Measurements from ENCODE around the gene GPR139. TPM values are rescaled to one million over a fixed set of nuclear protein-coding genes. Genes with fewer than 3 reads are reported as not detected.
A peak's percentile ranks its signal among the peaks of the same experiment; 100 is the strongest.

Gene GPR139
- total RNA-seq, 2 experiments from 2014 or later, result not detected

DNA sequence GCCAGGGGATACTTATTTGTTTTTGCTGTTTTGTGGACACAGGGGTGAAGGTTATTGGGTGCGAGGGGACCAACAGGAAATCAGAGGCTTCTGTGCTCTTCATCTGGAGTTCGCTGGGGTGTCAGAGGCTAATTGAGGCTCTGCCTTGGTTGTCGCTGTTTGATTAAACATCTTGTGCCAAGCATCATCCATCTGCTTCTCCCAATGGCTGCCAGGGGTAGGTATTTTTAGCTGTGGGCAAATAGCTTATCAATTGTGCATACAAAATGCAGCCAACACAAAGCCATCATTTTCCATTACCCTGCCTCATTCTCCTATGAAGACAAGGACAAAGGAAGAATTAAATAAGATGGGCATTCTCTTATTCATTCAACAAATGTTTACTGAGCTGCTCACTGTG lies 27.8 kb downstream of the GPR139 start:
- peaks cover 6% of the 10 kb centered on the region for H3K27me3 Mint-ChIP-seq (ENCODE audit: low read depth)
- no peak overlapping the region for H3K27ac Mint-ChIP-seq

DNA sequence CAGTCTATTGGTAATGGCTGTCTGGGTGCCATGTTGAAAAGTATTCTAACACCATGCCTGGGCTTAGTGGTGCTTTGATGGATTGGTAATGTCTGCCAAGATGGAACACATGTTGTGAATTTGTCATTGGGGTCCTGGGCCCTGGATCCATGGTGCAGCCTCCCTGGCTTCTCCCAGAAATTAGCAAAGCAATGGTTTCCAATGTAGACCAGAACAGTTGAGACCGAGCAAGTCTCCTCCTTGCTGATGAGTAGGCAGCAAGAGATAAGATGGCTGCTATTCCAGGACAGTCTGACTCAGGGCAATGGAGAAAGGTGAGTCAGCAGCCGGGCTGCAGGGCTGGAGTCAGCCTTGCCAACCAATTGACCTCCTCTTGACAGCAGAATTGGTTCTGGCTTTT lies 30.8 kb downstream of the GPR139 start:
- CTCF ChIA-PET, result no interaction called here
- Mint-ChIP-seq H3K4me3 (no peak overlapping the region), H3K27me3 (ENCODE audit: low read depth) (peaks cover 6% of the 10 kb centered on the region)

More for the DNA sequence above, 27.8 kb downstream of the GPR139 start:
- CTCF ChIA-PET, result no interaction called here
- Mint-ChIP-seq H3K36me3 (ENCODE audit: low read depth) (no peaks in the 10 kb centered on the region), H3K9me3 (no peaks in the 10 kb centered on the region), H3K4me3 (no peak overlapping the region), H3K4me1 (ENCODE audit: low read depth) (no peaks in the 10 kb centered on the region)
- no peak for DNase-seq
- intact Hi-C loops (cut with micrococcal nuclease), result no loop called here

DNA sequence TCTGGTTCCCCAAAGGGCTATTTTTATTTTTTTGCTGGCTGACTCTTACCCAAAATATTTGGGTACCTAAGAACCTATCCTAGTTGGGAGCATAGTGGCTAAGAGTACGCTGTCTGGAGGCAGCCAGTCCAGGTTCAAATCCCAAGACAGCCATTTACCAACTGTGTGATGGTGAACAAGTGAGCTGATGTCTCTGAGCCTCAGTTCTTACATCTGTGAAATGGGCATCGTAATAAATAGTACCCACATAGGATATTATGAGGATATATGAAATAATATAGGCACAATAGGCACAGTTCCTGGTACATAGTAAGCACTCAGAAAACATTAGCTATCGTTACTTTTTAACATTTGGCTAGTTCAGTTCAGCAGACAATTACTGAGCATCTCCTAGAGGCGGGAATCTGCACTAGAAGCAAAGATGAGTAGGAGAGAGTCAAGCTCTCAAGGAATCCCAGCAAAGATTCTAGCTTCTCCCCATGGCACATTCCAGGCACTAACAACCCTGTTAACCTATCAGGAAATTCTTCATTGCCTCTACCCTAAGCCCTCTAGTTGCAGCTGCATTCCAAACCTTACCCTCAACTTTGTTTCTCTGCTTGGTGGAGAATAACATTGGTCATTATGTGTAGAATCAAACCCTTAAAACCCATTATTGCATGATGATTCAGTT lies 31.6 kb downstream of the GPR139 start:
- Mint-ChIP-seq H3K27me3 (ENCODE audit: low read depth) (peaks cover 6% of the 10 kb centered on the region), H3K36me3 (ENCODE audit: low read depth) (no peaks in the 10 kb centered on the region), H3K4me1 (ENCODE audit: low read depth) (no peaks in the 10 kb centered on the region), H3K4me3 (no peak overlapping the region), H3K27ac (no peak overlapping the region), H3K9me3 (no peaks in the 10 kb centered on the region)
- no peak for DNase-seq
- intact Hi-C loops (cut with micrococcal nuclease), result no loop called here
- CTCF ChIA-PET, result no interaction called here

More for the DNA sequence above, 30.8 kb downstream of the GPR139 start:
- no peak overlapping the region for H3K27ac Mint-ChIP-seq
- no peaks in the 10 kb centered on the region for H3K9me3 Mint-ChIP-seq
- intact Hi-C loops (cut with micrococcal nuclease), result no loop called here
- H3K4me1 Mint-ChIP-seq (ENCODE audit: low read depth), result no peaks in the 10 kb centered on the region
- no peaks in the 10 kb centered on the region for H3K36me3 Mint-ChIP-seq (ENCODE audit: low read depth)
- no peak for DNase-seq

DNA sequence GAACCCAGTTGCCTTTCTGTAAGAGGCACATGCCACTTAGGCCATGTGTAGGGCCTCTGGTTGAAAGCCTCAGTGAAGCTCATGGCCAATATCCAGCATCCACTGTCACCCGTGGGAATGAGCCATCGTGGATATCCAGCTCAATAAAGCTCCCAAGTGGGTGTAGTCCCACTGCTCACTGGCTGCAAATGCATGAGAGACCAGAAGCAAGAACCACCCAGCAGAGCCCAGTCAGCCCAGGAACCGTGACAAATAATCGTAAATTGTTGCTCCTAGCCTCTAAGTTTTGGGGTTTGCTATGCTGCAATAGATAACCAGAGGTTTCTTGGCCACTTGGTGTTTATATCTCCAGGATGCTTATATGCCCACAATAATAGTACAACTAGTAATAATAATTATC lies 33.7 kb downstream of the GPR139 start:
- intact Hi-C loops (cut with micrococcal nuclease), result no loop called here
- no peak overlapping the region for H3K4me3 Mint-ChIP-seq
- H3K4me1 Mint-ChIP-seq (ENCODE audit: low read depth), result no peaks in the 10 kb centered on the region
- DNase-seq, result no peak
- H3K36me3 Mint-ChIP-seq (ENCODE audit: low read depth), result no peaks in the 10 kb centered on the region
- no peaks in the 10 kb centered on the region for H3K9me3 Mint-ChIP-seq
- H3K27me3 Mint-ChIP-seq (ENCODE audit: low read depth), result peaks cover 6% of the 10 kb centered on the region
- CTCF ChIA-PET, result no interaction called here
- no peak overlapping the region for H3K27ac Mint-ChIP-seq

DNA sequence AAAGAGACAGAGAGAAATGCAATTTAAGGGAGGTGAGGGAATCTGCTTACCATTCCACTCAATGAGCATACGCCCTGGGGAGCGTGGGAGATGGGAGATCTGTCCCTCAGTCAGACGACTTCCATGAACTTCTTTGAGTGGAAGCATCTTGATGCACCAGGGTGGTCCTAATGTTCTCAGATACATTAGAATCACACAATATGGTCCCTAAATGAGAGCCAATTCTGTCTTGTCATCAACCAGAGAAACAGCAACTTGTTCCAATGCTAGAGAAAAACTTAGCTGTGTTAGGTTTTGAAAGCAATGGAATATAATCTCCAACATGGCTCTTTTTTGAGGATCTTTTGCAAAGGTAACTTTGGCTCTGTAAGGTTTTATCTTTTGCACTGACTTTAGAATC lies 44.1 kb downstream of the GPR139 start:
- no peaks in the 10 kb centered on the region for H3K4me1 Mint-ChIP-seq (ENCODE audit: low read depth)
- H3K9me3 Mint-ChIP-seq, result no peaks in the 10 kb centered on the region
- H3K27ac Mint-ChIP-seq, result no peak overlapping the region
- H3K4me3 Mint-ChIP-seq, result no peak overlapping the region
- CTCF ChIA-PET, result no interaction called here
- DNase-seq, result no peak
- peaks cover 2% of the 10 kb centered on the region for H3K27me3 Mint-ChIP-seq (ENCODE audit: low read depth)
- intact Hi-C loops (cut with micrococcal nuclease), result no loop called here
- H3K36me3 Mint-ChIP-seq (ENCODE audit: low read depth), result no peaks in the 10 kb centered on the region

DNA sequence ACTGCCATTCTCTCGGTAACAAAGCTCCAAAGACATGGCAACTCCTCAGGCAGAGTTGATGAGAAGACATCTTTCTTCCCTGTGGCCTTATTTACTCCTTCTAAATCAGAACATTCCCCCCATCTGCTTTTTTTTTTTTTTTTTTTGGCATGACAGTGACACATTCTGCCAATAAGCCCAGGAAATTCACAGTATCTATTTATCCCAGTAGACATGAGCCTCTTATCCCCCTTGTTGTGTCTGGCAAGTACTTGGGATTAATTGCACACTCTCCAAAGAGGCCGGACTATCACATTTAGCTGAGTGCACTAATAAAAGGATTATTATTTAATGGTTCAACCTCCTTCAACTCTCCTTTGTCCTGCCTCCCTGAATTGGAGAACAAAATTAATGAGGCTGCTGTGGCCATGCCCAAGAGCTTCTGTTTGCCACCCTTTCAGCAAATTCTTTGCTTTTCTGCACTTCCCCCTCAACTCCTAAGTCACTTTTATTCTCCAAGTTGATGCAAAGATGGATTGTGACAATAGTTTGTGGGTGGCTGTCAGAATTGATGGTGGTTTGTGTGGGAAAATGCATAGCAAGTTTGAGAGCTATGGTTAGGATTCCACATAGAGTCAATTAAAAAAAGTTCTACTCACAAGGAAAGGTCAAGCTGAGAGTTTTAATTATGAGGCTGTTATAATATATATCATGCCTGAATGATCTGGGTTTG lies 47.2 kb downstream of the GPR139 start:
- no peak for DNase-seq
- Mint-ChIP-seq H3K4me1 (ENCODE audit: low read depth) (no peaks in the 10 kb centered on the region), H3K27ac (no peak overlapping the region), H3K9me3 (peaks cover 4% of the 10 kb centered on the region), H3K27me3 (ENCODE audit: low read depth) (peaks cover 2% of the 10 kb centered on the region), H3K36me3 (ENCODE audit: low read depth) (no peaks in the 10 kb centered on the region), H3K4me3 (no peak overlapping the region)
- intact Hi-C loops (cut with micrococcal nuclease), result no loop called here
- CTCF ChIA-PET, result no interaction called here

DNA sequence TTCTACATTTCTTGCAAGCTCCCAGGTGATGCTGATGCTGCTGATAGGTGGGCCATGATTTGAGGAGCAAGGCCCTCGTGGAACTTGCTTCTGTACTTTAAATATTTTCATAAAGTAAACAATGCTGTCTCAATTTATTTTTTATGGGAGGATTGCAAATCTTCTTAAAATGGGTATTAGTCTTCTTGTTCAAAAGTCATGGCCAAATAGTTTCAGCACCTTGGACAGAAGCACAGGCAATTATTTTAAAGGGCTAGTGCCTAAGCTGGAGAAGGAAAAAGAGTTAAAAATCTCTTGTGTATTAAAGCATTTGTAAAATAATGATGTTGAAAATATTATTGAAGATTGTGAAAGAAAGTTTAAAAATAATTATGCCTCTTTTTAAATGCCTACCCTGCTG lies 50.5 kb downstream of the GPR139 start:
- CTCF ChIA-PET, result no interaction called here
- H3K4me1 Mint-ChIP-seq (ENCODE audit: low read depth), result no peaks in the 10 kb centered on the region
- no peak overlapping the region for H3K27ac Mint-ChIP-seq
- intact Hi-C loops (cut with micrococcal nuclease), result no loop called here
- peaks cover 7% of the 10 kb centered on the region for H3K9me3 Mint-ChIP-seq
- no peaks in the 10 kb centered on the region for H3K27me3 Mint-ChIP-seq (ENCODE audit: low read depth)
- no peak overlapping the region for H3K4me3 Mint-ChIP-seq
- peak; percentile 5 for DNase-seq
- no peaks in the 10 kb centered on the region for H3K36me3 Mint-ChIP-seq (ENCODE audit: low read depth)

DNA sequence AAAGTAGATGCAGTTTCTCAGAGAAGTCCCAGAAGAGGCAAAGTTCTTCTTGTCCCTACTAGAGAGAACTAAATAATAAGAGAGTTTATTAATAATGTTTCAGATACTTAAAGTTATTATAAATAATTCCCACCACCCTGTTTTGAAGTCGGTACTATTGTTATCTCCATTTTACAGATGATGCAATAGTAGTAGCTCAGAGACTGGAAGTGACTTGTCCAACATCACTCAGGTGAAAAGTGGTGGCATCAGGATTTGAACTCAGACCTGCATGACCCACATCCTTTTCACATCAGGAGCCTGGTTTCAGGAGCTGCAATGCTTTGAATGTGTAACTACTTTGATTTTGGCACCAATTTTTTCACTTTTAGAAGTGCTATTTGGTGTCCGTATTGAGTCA lies 52.7 kb downstream of the GPR139 start:
- intact Hi-C loops (cut with micrococcal nuclease), result no loop called here
- Mint-ChIP-seq H3K4me1 (ENCODE audit: low read depth) (no peaks in the 10 kb centered on the region), H3K4me3 (no peak overlapping the region), H3K27me3 (ENCODE audit: low read depth) (no peaks in the 10 kb centered on the region), H3K27ac (no peak overlapping the region), H3K36me3 (ENCODE audit: low read depth) (no peaks in the 10 kb centered on the region), H3K9me3 (peaks cover 7% of the 10 kb centered on the region)
- CTCF ChIA-PET, result no interaction called here
- no peak for DNase-seq

DNA sequence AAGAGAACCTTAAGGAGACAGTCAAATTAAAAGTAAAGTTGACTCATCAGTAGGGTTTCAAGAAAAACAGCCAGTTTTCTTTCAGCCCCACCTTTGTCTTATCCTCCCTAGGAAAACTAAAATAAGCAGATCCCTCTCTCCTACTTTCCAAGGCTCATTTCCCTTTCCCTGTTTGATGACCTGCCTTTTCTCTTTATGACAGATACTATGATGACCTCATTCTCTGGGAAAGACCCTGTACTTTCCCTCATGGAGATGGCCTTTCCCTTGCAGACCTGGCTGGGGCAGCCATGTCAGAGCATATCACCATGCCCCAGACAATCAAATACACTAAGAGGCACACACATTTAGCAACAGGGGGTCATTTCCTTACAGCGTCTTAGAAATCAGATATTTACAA lies 53.6 kb downstream of the GPR139 start:
- Mint-ChIP-seq H3K4me3 (no peak overlapping the region), H3K4me1 (ENCODE audit: low read depth) (no peaks in the 10 kb centered on the region), H3K27ac (no peak overlapping the region), H3K9me3 (peaks cover 7% of the 10 kb centered on the region), H3K36me3 (ENCODE audit: low read depth) (no peaks in the 10 kb centered on the region), H3K27me3 (ENCODE audit: low read depth) (no peaks in the 10 kb centered on the region)
- DNase-seq, result no peak
- CTCF ChIA-PET, result no interaction called here
- intact Hi-C loops (cut with micrococcal nuclease), result no loop called here

DNA sequence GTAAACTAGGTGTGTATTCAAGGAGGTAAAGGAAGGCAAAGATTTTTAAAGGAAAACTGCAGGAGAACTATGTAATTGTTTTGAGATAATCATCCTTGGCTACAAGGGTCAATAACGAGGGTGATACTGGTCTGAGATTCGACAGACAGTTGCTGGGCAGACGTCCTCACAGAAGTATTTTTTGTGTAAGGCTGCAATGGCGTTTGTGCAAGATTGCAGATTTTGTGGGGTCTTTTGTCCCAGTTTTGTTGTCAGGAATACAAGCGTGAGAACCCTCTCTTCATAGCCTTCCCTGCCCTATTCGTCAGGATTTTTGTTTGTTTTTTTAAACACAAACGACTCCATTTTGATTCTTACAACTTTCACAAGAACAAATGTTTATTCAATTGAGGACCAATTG lies 57.5 kb downstream of the GPR139 start:
- no peaks in the 10 kb centered on the region for H3K36me3 Mint-ChIP-seq (ENCODE audit: low read depth)
- no peak overlapping the region for H3K27ac Mint-ChIP-seq
- DNase-seq, result no peak
- CTCF ChIA-PET, result no interaction called here
- intact Hi-C loops (cut with micrococcal nuclease), result no loop called here
- no peaks in the 10 kb centered on the region for H3K4me1 Mint-ChIP-seq (ENCODE audit: low read depth)
- peaks cover 4% of the 10 kb centered on the region for H3K27me3 Mint-ChIP-seq (ENCODE audit: low read depth)
- H3K9me3 Mint-ChIP-seq, result peaks cover 2% of the 10 kb centered on the region
- no peak overlapping the region for H3K4me3 Mint-ChIP-seq

DNA sequence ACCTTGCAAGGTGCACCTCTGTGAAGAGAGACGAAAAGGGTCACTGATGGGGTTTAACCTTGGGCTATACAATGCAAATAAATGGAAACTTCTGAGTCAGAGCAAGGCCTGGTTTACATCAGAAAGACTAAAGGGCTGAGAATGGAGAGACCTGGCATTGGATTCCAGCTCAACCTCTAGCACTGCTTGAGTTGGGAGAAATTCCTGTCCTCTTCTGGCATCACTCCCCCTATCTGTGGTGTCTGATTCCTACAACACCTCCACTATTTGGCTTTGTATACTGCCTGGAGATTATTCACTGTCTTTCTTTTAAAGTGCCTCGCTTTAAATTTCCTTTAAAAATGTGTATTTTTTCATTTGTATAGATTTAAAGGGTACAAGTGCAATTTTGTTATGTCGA lies 68.8 kb downstream of the GPR139 start:
- no peak overlapping the region for H3K27ac Mint-ChIP-seq
- no peak overlapping the region for H3K4me3 Mint-ChIP-seq
- CTCF ChIA-PET, result no interaction called here
- H3K9me3 Mint-ChIP-seq, result no peaks in the 10 kb centered on the region
- no peaks in the 10 kb centered on the region for H3K36me3 Mint-ChIP-seq (ENCODE audit: low read depth)
- H3K4me1 Mint-ChIP-seq (ENCODE audit: low read depth), result no peaks in the 10 kb centered on the region
- intact Hi-C loops (cut with micrococcal nuclease), result no loop called here
- DNase-seq, result no peak
- H3K27me3 Mint-ChIP-seq (ENCODE audit: low read depth), result peaks cover 10% of the 10 kb centered on the region

DNA sequence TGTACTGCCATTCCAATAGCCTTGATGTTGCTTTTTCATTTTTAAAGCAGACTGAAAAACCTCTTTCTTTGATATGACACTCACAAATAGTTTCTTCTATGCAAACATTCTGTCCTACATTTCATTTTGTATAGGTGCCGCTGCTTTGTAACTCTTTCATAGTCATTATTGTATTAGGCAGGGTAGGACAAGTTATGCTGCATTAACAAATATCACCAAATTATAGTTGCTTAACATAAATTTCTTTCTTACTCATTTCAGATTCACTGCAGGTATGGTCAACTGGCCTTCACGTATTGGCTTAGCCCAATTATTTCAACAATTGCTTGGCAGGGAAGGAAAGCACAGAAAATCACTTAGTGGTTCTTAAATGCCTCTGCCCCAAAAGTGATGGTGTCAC lies 70.8 kb downstream of the GPR139 start:
- intact Hi-C loops (cut with micrococcal nuclease), result no loop called here
- H3K36me3 Mint-ChIP-seq (ENCODE audit: low read depth), result no peaks in the 10 kb centered on the region
- CTCF ChIA-PET, result no interaction called here
- DNase-seq, result no peak
- no peaks in the 10 kb centered on the region for H3K9me3 Mint-ChIP-seq
- H3K4me1 Mint-ChIP-seq (ENCODE audit: low read depth), result no peaks in the 10 kb centered on the region
- no peak overlapping the region for H3K27ac Mint-ChIP-seq
- H3K27me3 Mint-ChIP-seq (ENCODE audit: low read depth), result peaks cover 6% of the 10 kb centered on the region
- no peak overlapping the region for H3K4me3 Mint-ChIP-seq

DNA sequence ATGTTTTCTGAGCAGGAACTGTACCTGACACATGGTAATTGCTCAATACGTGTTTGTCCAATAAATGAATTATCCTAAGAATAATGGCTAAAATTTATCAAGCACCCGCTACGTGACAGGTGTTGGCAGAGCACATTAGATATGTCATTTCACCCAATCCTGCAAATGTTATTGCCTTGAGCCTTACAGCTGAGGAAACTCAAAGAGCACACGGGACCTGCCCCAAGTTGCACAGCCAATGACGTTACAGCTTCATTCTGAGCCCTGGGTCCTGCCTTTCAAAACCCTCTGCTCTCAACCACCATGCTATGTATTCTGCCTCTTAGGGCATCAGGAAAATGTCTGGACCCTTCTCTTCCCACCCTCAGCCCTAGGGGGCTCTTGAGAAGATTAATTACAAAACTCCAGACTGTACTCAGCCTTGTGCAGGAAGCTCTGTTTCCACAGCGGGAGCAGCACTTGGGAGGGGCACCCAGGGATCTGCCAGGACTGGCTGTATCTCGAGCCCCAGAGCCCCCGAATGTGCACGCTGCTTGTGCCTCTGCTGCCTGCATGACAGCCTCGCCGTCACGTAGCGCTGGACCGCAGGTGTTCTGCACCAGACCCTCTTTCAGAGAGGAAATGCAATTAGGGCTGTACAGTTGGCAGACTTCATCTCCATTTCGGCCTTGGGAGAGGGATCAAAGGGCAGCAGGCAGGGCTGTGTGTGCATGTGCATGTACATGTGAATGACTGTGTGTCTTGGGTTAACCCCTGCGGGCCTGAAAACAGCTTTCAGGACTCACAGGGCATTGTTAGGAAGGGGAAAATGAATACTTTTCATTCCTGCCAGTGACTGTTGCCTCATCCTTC lies 71.6 kb downstream of the GPR139 start:
- Mint-ChIP-seq H3K9me3 (no peaks in the 10 kb centered on the region), H3K4me3 (no peak overlapping the region), H3K27me3 (ENCODE audit: low read depth) (peaks cover 6% of the 10 kb centered on the region), H3K36me3 (ENCODE audit: low read depth) (no peaks in the 10 kb centered on the region), H3K4me1 (ENCODE audit: low read depth) (no peaks in the 10 kb centered on the region), H3K27ac (no peak overlapping the region)
- CTCF ChIA-PET, result no interaction called here
- intact Hi-C loops (cut with micrococcal nuclease), result no loop called here
- no peak for DNase-seq

Measured in activated naive CD4-positive, alpha-beta T cell treated with anti-CD3 and anti-CD28 coated beads for 36 hours (primary cell).